Measurements from ENCODE around the gene PTGES2. TPM values are rescaled to one million over a fixed set of nuclear protein-coding genes. Genes with fewer than 3 reads are reported as not detected.
A peak's percentile ranks its signal among the peaks of the same experiment; 100 is the strongest.

PTGES2 gene
- total RNA-seq, 4 donors from 2014 or later, result 123 to 193 (median 168) TPM

GRCh38 chr9:128163523-128164306 lies 36.2 kb upstream of the PTGES2 start:
- H3K4me3 ChIP-seq, result no peak overlapping the region
- H3K27me3 ChIP-seq, result no peaks in the 10 kb centered on the region
- H3K27ac ChIP-seq, result no peak overlapping the region
- no peaks in the 10 kb centered on the region for H3K9me3 ChIP-seq
- no peak for DNase-seq
- TF ChIP-seq POLR2A (IDR thresholded peaks at IDR 0.05) (no peak), CTCF (IDR thresholded peaks at IDR 0.05) (no peak)
- no peaks in the 10 kb centered on the region for H3K4me1 ChIP-seq
- peaks cover 0 to 56% (median 0%) of the 10 kb centered on the region in 3 donors for H3K36me3 ChIP-seq

- no peak for DNase-seq
- Histone ChIP-seq H3K9me3 (no peaks in the 10 kb centered on the region), H3K27me3 (no peaks in the 10 kb centered on the region), H3K36me3 (peaks cover 0 to 49% (median 0%) of the 10 kb centered on the region in 3 donors), H3K4me1 (no peaks in the 10 kb centered on the region), H3K4me3 (no peak overlapping the region), H3K27ac (no peak overlapping the region)
- TF ChIP-seq CTCF (IDR thresholded peaks at IDR 0.05), result no peak
- no peak for TF ChIP-seq POLR2A (IDR thresholded peaks at IDR 0.05)
Measured at GRCh38 chr9:128163027-128163515, 35.5 kb upstream of the PTGES2 start.

GRCh38 chr9:128162215-128163026 lies 34.9 kb upstream of the PTGES2 start:
- Histone ChIP-seq H3K9me3 (no peaks in the 10 kb centered on the region), H3K27me3 (no peaks in the 10 kb centered on the region), H3K4me3 (no peak overlapping the region), H3K4me1 (no peaks in the 10 kb centered on the region), H3K36me3 (peaks cover 0 to 43% (median 0%) of the 10 kb centered on the region in 3 donors), H3K27ac (no peak overlapping the region)
- TF ChIP-seq CTCF (IDR thresholded peaks at IDR 0.05), result no peak
- TF ChIP-seq POLR2A (IDR thresholded peaks at IDR 0.05), result no peak
- no peak for DNase-seq

- Histone ChIP-seq H3K9me3 (no peaks in the 10 kb centered on the region), H3K36me3 (peaks cover 0 to 32% (median 0%) of the 10 kb centered on the region in 3 donors), H3K27ac (no peak overlapping the region), H3K4me1 (no peaks in the 10 kb centered on the region), H3K27me3 (no peaks in the 10 kb centered on the region), H3K4me3 (peak overlapping the region in 1 of 4 donors; percentile 69)
- no peak for TF ChIP-seq CTCF (IDR thresholded peaks at IDR 0.05)
- no peak for TF ChIP-seq POLR2A (IDR thresholded peaks at IDR 0.05)
- no peak for DNase-seq
Measured at GRCh38 chr9:128161215-128161902, 33.8 kb upstream of the PTGES2 start.

GRCh38 chr9:128160603-128160987 lies 33.1 kb upstream of the PTGES2 start:
- Histone ChIP-seq H3K4me3 (peak overlapping the region; percentile 66 to 77 (median 69)), H3K9me3 (no peaks in the 10 kb centered on the region), H3K36me3 (peaks cover 0 to 25% (median 0%) of the 10 kb centered on the region in 3 donors), H3K4me1 (no peaks in the 10 kb centered on the region), H3K27me3 (no peaks in the 10 kb centered on the region), H3K27ac (peak overlapping the region; percentile 67 to 80 (median 74))
- DNase-seq, result no peak
- no peak for TF ChIP-seq CTCF (IDR thresholded peaks at IDR 0.05)
